Mesodermal cell (in vitro differentiated cells): ENCODE data around the gene NPRL2.

Experiments
- H3K27ac ChIP-seq: 2 replicates; pipeline ENCODE4 v1.7.0; 2013; ENCODE audit warnings: mild to moderate bottlenecking, low read depth, low read length, moderate library complexity; ENCODE audit not compliant: severe bottlenecking
- H3K36me3 ChIP-seq: 2 replicates; pipeline ENCODE4 v1.7.1; 2013; ENCODE audit warnings: mild to moderate bottlenecking, low read length, moderate library complexity; ENCODE audit not compliant: control insufficient read depth, insufficient read depth
- H3K4me1 ChIP-seq: one replicate; pipeline ENCODE4 v1.7.1; 2013; ENCODE audit warnings: mild to moderate bottlenecking, low read length; ENCODE audit not compliant: insufficient read depth, control insufficient read depth, poor library complexity, severe bottlenecking
- H3K4me3 ChIP-seq: 2 replicates; pipeline ENCODE4 v1.7.0; 2013; ENCODE audit warnings: low read length, control low read depth, mild to moderate bottlenecking; ENCODE audit not compliant: insufficient read depth, poor library complexity, severe bottlenecking; ENCODE audit errors: extremely low read depth
- H3K9me3 ChIP-seq: 2 replicates; pipeline ENCODE4 v1.7.1; 2013; ENCODE audit warnings: mild to moderate bottlenecking, low read length, moderate library complexity; ENCODE audit not compliant: control insufficient read depth
- whole genome bisulfite sequencing, 2 experiments: methylation state at CpG; one replicate each; pipeline ENCODE4 v1.1.5; 2013; ENCODE audit warnings: missing lambda C conversion rate in 2 of 2; ENCODE audit not compliant: insufficient coverage in 2 of 2; 5-methylcytosine and 5-hydroxymethylcytosine counted together

Gene NPRL2

GRCh38 chr3:50372349-50372748 is 21.8 kb upstream of the NPRL2 start:
- 84 to 85% methylated on average over 7 to 8 of the region's 8 CpGs for WGBS, 2 experiments

GRCh38 chr3:50371133-50371685 is 20.6 kb upstream of the NPRL2 start:
- Histone ChIP-seq H3K4me1 (peaks cover 2% of the 10 kb centered on the region), H3K36me3 (no peaks in the 10 kb centered on the region), H3K27ac (no peak overlapping the region), H3K9me3 (no peaks in the 10 kb centered on the region), H3K4me3 (no peak overlapping the region)
- WGBS, 2 experiments = 94 to 97% methylated on average over 3 of the region's 3 CpGs

More at GRCh38 chr3:50372349-50372748, 21.8 kb upstream of the NPRL2 start:
- Histone ChIP-seq H3K9me3 (no peaks in the 10 kb centered on the region), H3K4me3 (no peak overlapping the region), H3K27ac (no peak overlapping the region), H3K36me3 (no peaks in the 10 kb centered on the region), H3K4me1 (peaks cover 2% of the 10 kb centered on the region)

GRCh38 chr3:50370594-50370993 is 20.0 kb upstream of the NPRL2 start:
- H3K36me3 ChIP-seq = no peaks in the 10 kb centered on the region
- H3K27ac ChIP-seq = no peak overlapping the region
- H3K4me3 ChIP-seq = no peak overlapping the region
- peaks cover 2% of the 10 kb centered on the region for H3K4me1 ChIP-seq
- 74 to 75% methylated on average over 8 to 10 of the region's 14 CpGs for WGBS, 2 experiments
- no peaks in the 10 kb centered on the region for H3K9me3 ChIP-seq

GRCh38 chr3:50369012-50369670 is 18.6 kb upstream of the NPRL2 start:
- Histone ChIP-seq H3K4me3 (no peak overlapping the region), H3K9me3 (no peaks in the 10 kb centered on the region), H3K36me3 (no peaks in the 10 kb centered on the region), H3K27ac (no peak overlapping the region), H3K4me1 (peaks cover 8% of the 10 kb centered on the region)
- 79 to 87% methylated on average over 9 of the region's 9 CpGs for whole genome bisulfite sequencing, 2 experiments

- Histone ChIP-seq H3K27ac (no peak overlapping the region), H3K9me3 (no peaks in the 10 kb centered on the region), H3K4me3 (peak overlapping the region; percentile 52), H3K4me1 (peaks cover 8% of the 10 kb centered on the region), H3K36me3 (no peaks in the 10 kb centered on the region)
- WGBS, 2 experiments = 77% methylated on average over 4 of the region's 5 CpGs; no CpG with 5 or more reads in 1 of the 2 experiments
Measured at GRCh38 chr3:50365842-50366220, 15.3 kb upstream of the NPRL2 start.

GRCh38 chr3:50365080-50365841 is 14.7 kb upstream of the NPRL2 start:
- no peaks in the 10 kb centered on the region for H3K36me3 ChIP-seq
- H3K4me1 ChIP-seq = peaks cover 8% of the 10 kb centered on the region
- 7 to 12% methylated on average over 31 to 40 of the region's 53 CpGs for WGBS, 2 experiments
- no peak overlapping the region for H3K27ac ChIP-seq
- peak overlapping the region; percentile 52 for H3K4me3 ChIP-seq
- H3K9me3 ChIP-seq = no peaks in the 10 kb centered on the region

GRCh38 chr3:50364573-50365079 is 14.1 kb upstream of the NPRL2 start:
- H3K36me3 ChIP-seq = no peaks in the 10 kb centered on the region
- H3K27ac ChIP-seq = peak overlapping the region; percentile 16
- peaks cover 7% of the 10 kb centered on the region for H3K4me1 ChIP-seq
- 15 to 19% methylated on average over 25 to 31 of the region's 48 CpGs for WGBS, 2 experiments
- H3K9me3 ChIP-seq = no peaks in the 10 kb centered on the region
- H3K4me3 ChIP-seq = peak overlapping the region; percentile 52

- H3K9me3 ChIP-seq = no peaks in the 10 kb centered on the region
- H3K36me3 ChIP-seq = peaks cover 34% of the 10 kb centered on the region
- peaks cover 23% of the 10 kb centered on the region for H3K4me1 ChIP-seq
- no peak overlapping the region for H3K27ac ChIP-seq
- peak overlapping the region; percentile 85 for H3K4me3 ChIP-seq
- 40 to 64% methylated on average over 5 to 7 of the region's 8 CpGs for WGBS, 2 experiments
Measured at GRCh38 chr3:50359760-50360110, 9.2 kb upstream of the NPRL2 start.

- Histone ChIP-seq H3K4me3 (peak within 1 kb of the TSS; percentile 85), H3K9me3 (no peaks in the 10 kb centered on the region), H3K27ac (no peak within 1 kb of the TSS), H3K4me1 (peaks cover 21% of the 10 kb centered on the region), H3K36me3 (peaks cover 40% of the 10 kb centered on the region)
- 8 to 10% methylated on average over 53 to 60 of the region's 64 CpGs for WGBS, 2 experiments
Measured at GRCh38 chr3:50358911-50359759, 8.6 kb upstream of the NPRL2 start, which contains the start of gene TMEM115. Gene TMEM115 (minus strand): TSS chr3:50359521. CDS start chr3:50359063, 458 bp downstream.

- H3K9me3 ChIP-seq = no peaks in the 10 kb centered on the region
- H3K27ac ChIP-seq = no peak overlapping the region
- peaks cover 47% of the 10 kb centered on the region for H3K36me3 ChIP-seq
- WGBS, 2 experiments = 90 to 91% methylated on average over 19 to 24 of the region's 24 CpGs
- peak overlapping the region; percentile 85 for H3K4me3 ChIP-seq
- peaks cover 21% of the 10 kb centered on the region for H3K4me1 ChIP-seq
Measured at GRCh38 chr3:50358355-50358910, 7.9 kb upstream of the NPRL2 start.
